Neural cell (in vitro differentiated cells): ENCODE measurements around the gene TANGO6. TPM values are rescaled to one million over a fixed set of nuclear protein-coding genes. Genes with fewer than 3 reads are reported as not detected.

Experiments
- H2AFZ ChIP-seq: fragments of 200-600, 300-800 bp; sonication (generic), shearing (Covaris generic); 2 replicates; pipeline ENCODE4 v1.6.0; 2014; ENCODE audit warnings: low read depth, mild to moderate bottlenecking, antibody characterized with exemption, low read length, moderate library complexity
- H3F3A ChIP-seq: fragments of 200-600 bp; shearing (Covaris generic); 2 replicates; pipeline ENCODE4 v1.6.1; 2016; ENCODE audit warnings: mild to moderate bottlenecking, moderate library complexity, mixed read lengths, antibody characterized with exemption, low read length; ENCODE audit not compliant: insufficient read depth, poor library complexity, severe bottlenecking
- H3K27ac ChIP-seq: fragments of 200-600, 300-800 bp; sonication (generic), shearing (Covaris generic); 2 replicates; pipeline ENCODE4 v1.5.1; 2014; ENCODE audit warnings: mild to moderate bottlenecking, low read length, moderate library complexity
- H3K27me3 ChIP-seq: fragments of 300-800, 200-600 bp; sonication (generic), shearing (Covaris generic); 2 replicates; pipeline ENCODE4 v1.6.0; 2014; ENCODE audit warnings: mild to moderate bottlenecking, low read depth, low read length, moderate library complexity; ENCODE audit not compliant: insufficient read depth
- H3K36me3 ChIP-seq: fragments of 300-800, 200-600 bp; sonication (generic), shearing (Covaris generic); 2 replicates; pipeline ENCODE4 v1.5.1; 2014; ENCODE audit warnings: mild to moderate bottlenecking, antibody characterized with exemption, low read length, moderate library complexity; ENCODE audit not compliant: insufficient read depth
- H3K4me2 ChIP-seq: fragments of 300-800, 200-600 bp; sonication (generic), shearing (Covaris generic); 2 replicates; pipeline ENCODE4 v1.6.0; 2014; ENCODE audit warnings: mild to moderate bottlenecking, low read length
- H3K4me3 ChIP-seq: fragments of 300-800, 200-600 bp; sonication (generic), shearing (Covaris generic); 2 replicates; pipeline ENCODE4 v1.5.1; 2014; ENCODE audit warnings: mild to moderate bottlenecking, low read length, moderate library complexity
- H3K79me2 ChIP-seq: fragments of 200-600 bp; shearing (Covaris generic); replicated peaks from 2 replicates; pipeline ENCODE4 v1.6.0; 2014; ENCODE audit warnings: mild to moderate bottlenecking, low read length, moderate library complexity; ENCODE audit not compliant: insufficient read depth
- H3K9ac ChIP-seq: fragments of 300-800, 200-600 bp; sonication (generic), shearing (Covaris generic); 2 replicates; pipeline ENCODE4 v1.6.1; 2016; ENCODE audit warnings: mild to moderate bottlenecking, low read length, mixed read lengths
- H3K9me2 ChIP-seq: fragments of 200-600 bp; shearing (Covaris generic); 2 replicates; pipeline ENCODE4 v1.6.1; 2016; ENCODE audit warnings: mild to moderate bottlenecking, low read length, mixed read lengths; ENCODE audit not compliant: insufficient read depth
- H3K9me3 ChIP-seq: fragments of 200-600, 300-800 bp; sonication (generic), shearing (Covaris generic); 2 replicates; pipeline ENCODE4 v1.6.1; 2016; ENCODE audit warnings: mild to moderate bottlenecking, mixed run types, low read length, moderate library complexity, mixed read lengths
- H4K20me1 ChIP-seq: fragments of 200-600 bp; shearing (Covaris generic); 2 replicates; pipeline ENCODE4 v1.6.1; 2016; ENCODE audit warnings: mild to moderate bottlenecking, mixed run types; ENCODE audit not compliant: insufficient read depth
- EP300 ChIP-seq: fragments of 450-650 bp; conservative IDR thresholded peaks from 2 replicates; pipeline ENCODE4 v1.6.1; 2014; ENCODE audit warnings: antibody characterized with exemption, mild to moderate bottlenecking, moderate library complexity; ENCODE audit not compliant: poor library complexity, severe bottlenecking
- EZH2 ChIP-seq: fragments of 200-600, 300-800 bp; shearing (Covaris generic), sonication (generic); IDR thresholded peaks from 2 replicates; pipeline ENCODE4 v1.6.1; 2014; ENCODE audit warnings: antibody characterized with exemption, low read length, borderline replicate concordance, mild to moderate bottlenecking; ENCODE audit not compliant: insufficient read depth, poor library complexity, severe bottlenecking
- MXI1 ChIP-seq: fragments of 450-650 bp; conservative IDR thresholded peaks from 2 replicates; pipeline ENCODE4 v1.6.1; 2014; ENCODE audit warnings: antibody characterized with exemption, mild to moderate bottlenecking; ENCODE audit not compliant: poor library complexity, severe bottlenecking
- POLR2AphosphoS5 ChIP-seq: IDR thresholded peaks from 2 replicates; pipeline ENCODE4 v1.6.1; 2012
- RAD21 ChIP-seq: fragments of 450-650 bp; conservative IDR thresholded peaks from 2 replicates; pipeline ENCODE4 v1.6.1; 2014; ENCODE audit warnings: antibody characterized with exemption, mild to moderate bottlenecking, moderate library complexity
- SMC3 ChIP-seq: fragments of 450-650 bp; conservative IDR thresholded peaks from 2 replicates; pipeline ENCODE4 v1.6.1; 2014; ENCODE audit warnings: antibody characterized with exemption, mild to moderate bottlenecking, moderate library complexity; ENCODE audit not compliant: poor library complexity
- TAF1 ChIP-seq: IDR thresholded peaks from 2 replicates; pipeline ENCODE4 v1.6.1; 2012; ENCODE audit warnings: low read depth
- polyA plus RNA-seq: library from polyadenylated mRNA; depleted of rRNA; stranded (reverse); fragments of >200 nt; gene quantifications from 2 replicates; pipeline ENCODE4 v1.2.3, GENCODE V29; 2014
- TF ChIP-seq, protein P1 (sequence below): fragments of 450-650 bp; IDR thresholded peaks from 2 replicates; pipeline ENCODE4 v1.5.1; 2014; ENCODE audit warnings: antibody characterized with exemption, mild to moderate bottlenecking, moderate library complexity; ENCODE audit not compliant: poor library complexity, severe bottlenecking
- TF ChIP-seq, protein P2 (sequence below): IDR thresholded peaks from 2 replicates; pipeline ENCODE4 v1.6.1; 2012; ENCODE audit warnings: borderline replicate concordance

The TANGO6 gene
- polyA plus RNA-seq, 1 donor from 2014 or later: 9.5 TPM

DNA sequence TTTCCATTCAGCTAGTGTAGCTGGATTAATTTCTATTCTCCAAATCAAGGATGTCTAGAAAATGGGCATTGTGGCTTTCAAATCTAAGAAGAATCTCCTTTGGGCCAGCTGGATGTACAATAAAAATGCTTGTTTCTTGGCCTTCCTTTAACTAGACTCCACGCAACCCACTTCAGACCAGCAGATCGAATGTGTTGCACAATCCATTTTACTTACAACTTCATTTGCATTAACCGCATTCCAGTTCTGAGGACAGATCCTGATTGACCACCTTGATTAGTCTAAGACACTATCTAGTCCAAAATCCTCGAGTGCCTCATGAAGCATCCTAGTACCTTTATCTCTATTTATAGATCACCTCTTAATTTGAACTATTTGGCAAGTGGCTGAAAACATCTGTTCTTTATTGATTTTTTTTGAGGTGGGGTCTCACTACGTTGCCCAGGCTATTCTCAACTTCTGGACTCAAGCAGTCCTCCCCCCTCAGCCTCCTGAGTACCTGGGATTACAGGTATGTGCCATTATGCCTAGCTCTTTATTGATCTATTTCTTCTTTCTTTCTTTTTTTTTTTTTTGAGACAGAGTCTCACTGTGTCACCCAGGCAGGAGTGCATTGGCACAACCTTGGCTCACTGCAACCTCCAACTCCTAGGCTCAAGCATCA lies 241.8 kb downstream of the TANGO6 start:
- Histone ChIP-seq H3K79me2 (no peaks in the 10 kb centered on the region), H3K4me3 (no peak overlapping the region), H3K36me3 (no peaks in the 10 kb centered on the region), H2AFZ (no peak overlapping the region), H3K9ac (no peak overlapping the region), H3K4me2 (no peak overlapping the region), H3K27me3 (no peaks in the 10 kb centered on the region), H3F3A (no peaks in the 10 kb centered on the region), H3K9me3 (no peaks in the 10 kb centered on the region), H4K20me1 (no peaks in the 10 kb centered on the region), H3K9me2 (no peaks in the 10 kb centered on the region), H3K27ac (no peak overlapping the region)
- TF ChIP-seq POLR2AphosphoS5 (no peak), RAD21 (no peak), EZH2 (no peak), EP300 (no peak), MXI1 (no peak), SMC3 (no peak)
- TF ChIP-seq, protein P1, sequence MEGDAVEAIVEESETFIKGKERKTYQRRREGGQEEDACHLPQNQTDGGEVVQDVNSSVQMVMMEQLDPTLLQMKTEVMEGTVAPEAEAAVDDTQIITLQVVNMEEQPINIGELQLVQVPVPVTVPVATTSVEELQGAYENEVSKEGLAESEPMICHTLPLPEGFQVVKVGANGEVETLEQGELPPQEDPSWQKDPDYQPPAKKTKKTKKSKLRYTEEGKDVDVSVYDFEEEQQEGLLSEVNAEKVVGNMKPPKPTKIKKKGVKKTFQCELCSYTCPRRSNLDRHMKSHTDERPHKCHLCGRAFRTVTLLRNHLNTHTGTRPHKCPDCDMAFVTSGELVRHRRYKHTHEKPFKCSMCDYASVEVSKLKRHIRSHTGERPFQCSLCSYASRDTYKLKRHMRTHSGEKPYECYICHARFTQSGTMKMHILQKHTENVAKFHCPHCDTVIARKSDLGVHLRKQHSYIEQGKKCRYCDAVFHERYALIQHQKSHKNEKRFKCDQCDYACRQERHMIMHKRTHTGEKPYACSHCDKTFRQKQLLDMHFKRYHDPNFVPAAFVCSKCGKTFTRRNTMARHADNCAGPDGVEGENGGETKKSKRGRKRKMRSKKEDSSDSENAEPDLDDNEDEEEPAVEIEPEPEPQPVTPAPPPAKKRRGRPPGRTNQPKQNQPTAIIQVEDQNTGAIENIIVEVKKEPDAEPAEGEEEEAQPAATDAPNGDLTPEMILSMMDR: no peak
- TF ChIP-seq, protein P2, sequence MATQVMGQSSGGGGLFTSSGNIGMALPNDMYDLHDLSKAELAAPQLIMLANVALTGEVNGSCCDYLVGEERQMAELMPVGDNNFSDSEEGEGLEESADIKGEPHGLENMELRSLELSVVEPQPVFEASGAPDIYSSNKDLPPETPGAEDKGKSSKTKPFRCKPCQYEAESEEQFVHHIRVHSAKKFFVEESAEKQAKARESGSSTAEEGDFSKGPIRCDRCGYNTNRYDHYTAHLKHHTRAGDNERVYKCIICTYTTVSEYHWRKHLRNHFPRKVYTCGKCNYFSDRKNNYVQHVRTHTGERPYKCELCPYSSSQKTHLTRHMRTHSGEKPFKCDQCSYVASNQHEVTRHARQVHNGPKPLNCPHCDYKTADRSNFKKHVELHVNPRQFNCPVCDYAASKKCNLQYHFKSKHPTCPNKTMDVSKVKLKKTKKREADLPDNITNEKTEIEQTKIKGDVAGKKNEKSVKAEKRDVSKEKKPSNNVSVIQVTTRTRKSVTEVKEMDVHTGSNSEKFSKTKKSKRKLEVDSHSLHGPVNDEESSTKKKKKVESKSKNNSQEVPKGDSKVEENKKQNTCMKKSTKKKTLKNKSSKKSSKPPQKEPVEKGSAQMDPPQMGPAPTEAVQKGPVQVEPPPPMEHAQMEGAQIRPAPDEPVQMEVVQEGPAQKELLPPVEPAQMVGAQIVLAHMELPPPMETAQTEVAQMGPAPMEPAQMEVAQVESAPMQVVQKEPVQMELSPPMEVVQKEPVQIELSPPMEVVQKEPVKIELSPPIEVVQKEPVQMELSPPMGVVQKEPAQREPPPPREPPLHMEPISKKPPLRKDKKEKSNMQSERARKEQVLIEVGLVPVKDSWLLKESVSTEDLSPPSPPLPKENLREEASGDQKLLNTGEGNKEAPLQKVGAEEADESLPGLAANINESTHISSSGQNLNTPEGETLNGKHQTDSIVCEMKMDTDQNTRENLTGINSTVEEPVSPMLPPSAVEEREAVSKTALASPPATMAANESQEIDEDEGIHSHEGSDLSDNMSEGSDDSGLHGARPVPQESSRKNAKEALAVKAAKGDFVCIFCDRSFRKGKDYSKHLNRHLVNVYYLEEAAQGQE: no peak

DNA sequence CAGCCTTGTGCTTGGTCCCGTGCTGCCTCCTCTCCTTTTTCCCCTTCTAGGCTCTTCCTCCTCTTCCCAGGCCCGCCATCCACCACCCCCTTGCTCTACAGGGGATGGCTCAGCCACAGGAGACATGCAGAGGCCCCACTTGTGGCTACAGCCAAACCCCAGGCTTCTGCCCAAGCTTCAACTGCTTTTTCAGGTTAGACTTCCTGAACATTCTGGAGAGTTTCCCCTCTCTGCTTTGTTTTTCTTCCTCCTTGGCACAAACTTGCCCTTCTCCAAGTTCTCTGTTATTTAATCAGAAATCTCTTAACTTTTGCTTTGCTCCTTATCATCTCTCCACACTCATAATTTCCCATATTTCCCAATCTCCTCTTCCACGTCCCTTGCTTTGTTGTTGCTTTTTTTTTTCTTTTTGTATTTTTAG lies 243.8 kb downstream of the TANGO6 start:
- H3F3A ChIP-seq: no peaks in the 10 kb centered on the region
- H3K27me3 ChIP-seq: no peaks in the 10 kb centered on the region
- TF ChIP-seq SMC3: no peak
- TF ChIP-seq MXI1: no peak
- TF ChIP-seq, protein P2: no peak
- TF ChIP-seq, protein P1: no peak
- TF ChIP-seq TAF1: no peak
- no peak for TF ChIP-seq RAD21
- TF ChIP-seq EP300: no peak
- TF ChIP-seq EZH2: no peak
- TF ChIP-seq POLR2AphosphoS5: no peak
- no peaks in the 10 kb centered on the region for H3K36me3 ChIP-seq
- no peak overlapping the region for H3K4me3 ChIP-seq
- H3K4me2 ChIP-seq: no peak overlapping the region
- no peak overlapping the region for H3K9ac ChIP-seq
- no peaks in the 10 kb centered on the region for H3K9me2 ChIP-seq
- H2AFZ ChIP-seq: no peak overlapping the region
- no peaks in the 10 kb centered on the region for H3K9me3 ChIP-seq
- no peaks in the 10 kb centered on the region for H4K20me1 ChIP-seq
- H3K27ac ChIP-seq: no peak overlapping the region
- H3K79me2 ChIP-seq: no peaks in the 10 kb centered on the region
